HCT116 (cell line): ENCODE data around the gene CPZ.

Experiments
- CEBPB ChIP-seq: IDR thresholded peaks from 2 replicates; pipeline ENCODE4 v1.6.1; 2012; ENCODE audit warnings: low read depth
- EZH2phosphoT487 ChIP-seq: fragments of 200-600 bp; IDR thresholded peaks from 2 replicates; pipeline ENCODE4 v1.6.1; 2018; ENCODE audit warnings: antibody characterized with exemption, borderline replicate concordance
- FOSL1 ChIP-seq: IDR thresholded peaks from 2 replicates; pipeline ENCODE4 v1.6.1; 2012; ENCODE audit warnings: low read depth
- POLR2A ChIP-seq: IDR thresholded peaks from 2 replicates; pipeline ENCODE4 v1.7.0; 2011; ENCODE audit warnings: borderline replicate concordance; ENCODE audit not compliant: insufficient read depth, insufficient read length; ENCODE audit errors: extremely low read depth
- TF ChIP-seq, protein P1 (sequence below), 3 experiments: fragments of 200-600 bp in 1 of 3; sonication (generic) in 1 of 3; IDR thresholded peaks in 2 of 3; conservative IDR thresholded peaks in 1 of 3; 2 replicates each; pipeline ENCODE4 v1.5.1; 2012 to 2017; ENCODE audit warnings: low read depth in 2 of 3, low read length in 2 of 3, antibody characterized with exemption in 1 of 3, borderline replicate concordance in 1 of 3, control low read depth in 1 of 3, mild to moderate bottlenecking in 1 of 3, mixed read lengths in 1 of 3, mixed run types in 1 of 3, moderate library complexity in 1 of 3; ENCODE audit not compliant: insufficient read depth in 1 of 3

GRCh38 chr4:8609406-8609805 is 16.8 kb downstream of the CPZ start:
- TF ChIP-seq EZH2phosphoT487 = no peak
- no peak for TF ChIP-seq POLR2A
- TF ChIP-seq, protein P1, sequence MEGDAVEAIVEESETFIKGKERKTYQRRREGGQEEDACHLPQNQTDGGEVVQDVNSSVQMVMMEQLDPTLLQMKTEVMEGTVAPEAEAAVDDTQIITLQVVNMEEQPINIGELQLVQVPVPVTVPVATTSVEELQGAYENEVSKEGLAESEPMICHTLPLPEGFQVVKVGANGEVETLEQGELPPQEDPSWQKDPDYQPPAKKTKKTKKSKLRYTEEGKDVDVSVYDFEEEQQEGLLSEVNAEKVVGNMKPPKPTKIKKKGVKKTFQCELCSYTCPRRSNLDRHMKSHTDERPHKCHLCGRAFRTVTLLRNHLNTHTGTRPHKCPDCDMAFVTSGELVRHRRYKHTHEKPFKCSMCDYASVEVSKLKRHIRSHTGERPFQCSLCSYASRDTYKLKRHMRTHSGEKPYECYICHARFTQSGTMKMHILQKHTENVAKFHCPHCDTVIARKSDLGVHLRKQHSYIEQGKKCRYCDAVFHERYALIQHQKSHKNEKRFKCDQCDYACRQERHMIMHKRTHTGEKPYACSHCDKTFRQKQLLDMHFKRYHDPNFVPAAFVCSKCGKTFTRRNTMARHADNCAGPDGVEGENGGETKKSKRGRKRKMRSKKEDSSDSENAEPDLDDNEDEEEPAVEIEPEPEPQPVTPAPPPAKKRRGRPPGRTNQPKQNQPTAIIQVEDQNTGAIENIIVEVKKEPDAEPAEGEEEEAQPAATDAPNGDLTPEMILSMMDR (IDR thresholded peaks at IDR 0.05 in 2 of 3, conservative IDR thresholded peaks at IDR 0.05 in 1 of 3; ENCODE audit: borderline replicate concordance in 1 of 3, insufficient read depth in 1 of 3, low read depth in 2 of 3, low read length in 2 of 3) = no peak
- TF ChIP-seq FOSL1 = no peak
- no peak for TF ChIP-seq CEBPB
